ENCODE measurements around the gene EI24. TPM values are rescaled to one million over a fixed set of nuclear protein-coding genes. Genes with fewer than 3 reads are reported as not detected.

Gene EI24
- total and polyA plus RNA-seq, 2 of the 8 experiments (the other 6 are each of a cell fraction or from before 2014, with no cell fraction given): 135 to 264 TPM

- no peak overlapping the region for H3K9ac ChIP-seq (replicated peaks in 1 of 4; ENCODE audit: extremely low read depth in 1 of 4, low read depth in 3 of 4, low read length in 3 of 4)
- H3K9me3 ChIP-seq (ENCODE audit: insufficient read depth in 2 of 2, low read depth in 1 of 2, low read length in 1 of 2): peaks cover 37% of the 10 kb centered on the region in 2 experiments
- no peak overlapping the region for H2BK120ac ChIP-seq (replicated peaks; ENCODE audit: low read depth, low read length)
- DNase-seq (ENCODE audit: low read depth in 1 of 2, low spot score in 2 of 2) (no peak), FAIRE-seq (no peak)
- no peak overlapping the region for H4K5ac ChIP-seq (ENCODE audit: insufficient read length, low read depth, low read length)
- CTCF ChIA-PET (ENCODE audit: partially characterized antibody): no interaction called here
- no peak overlapping the region for H3K4me2 ChIP-seq (ENCODE audit: insufficient read depth in 1 of 2, low read depth in 2 of 2, low read length in 2 of 2)
- no peaks in the 10 kb centered on the region for H3K27me3 ChIP-seq (replicated peaks in 1 of 4; ENCODE audit: control insufficient read depth in 3 of 4, extremely low read depth in 1 of 4, insufficient read depth in 3 of 4, low read length in 3 of 4)
- POLR2A ChIA-PET (ENCODE audit: partially characterized antibody): interaction anchor here (2.1 kb wide), 1 partner anchor 41 kb away, joined by 5 read pairs; the partner anchor contains the start of gene STT3A
- H3K23me2 ChIP-seq (ENCODE audit: low read depth, low read length): no peaks in the 10 kb centered on the region
- H3K23ac ChIP-seq (ENCODE audit: insufficient read length): no peak overlapping the region
- no peaks in the 10 kb centered on the region for H3K79me1 ChIP-seq (ENCODE audit: low read depth, low read length)
- no peaks in the 10 kb centered on the region for H3K36me3 ChIP-seq (ENCODE audit: control insufficient read depth in 2 of 4, insufficient read depth in 4 of 4, low read length in 3 of 4)
- H2BK15ac ChIP-seq (ENCODE audit: low read length): no peak overlapping the region
- H2BK20ac ChIP-seq (ENCODE audit: low read length): no peak overlapping the region
- H3K4me1 ChIP-seq (replicated peaks in 1 of 4; ENCODE audit: control insufficient read depth in 3 of 4, insufficient read depth in 4 of 4, low read length in 3 of 4): no peaks in the 10 kb centered on the region
- 92% methylated on average over 1 of the region's 1 CpG; no CpG with 5 or more reads in 1 of the 2 experiments for WGBS, 2 experiments (ENCODE audit: extremely low coverage in 1 of 2, insufficient coverage in 1 of 2, insufficient read length in 1 of 2, insufficient replicate concordance in 2 of 2, low coverage in 1 of 2, low lambda C conversion rate in 2 of 2, missing lambda C conversion rate in 1 of 2)
- H2AFZ ChIP-seq (ENCODE audit: low read length): no peak overlapping the region
- no peak overlapping the region for H3K56ac ChIP-seq (replicated peaks; ENCODE audit: insufficient read length, low read depth, low read length)
- no peak overlapping the region for H4K8ac ChIP-seq (ENCODE audit: extremely low read depth, insufficient read depth, low read length)
- no peak overlapping the region for H2AK5ac ChIP-seq (ENCODE audit: low read depth, low read length)
- H3K4me3 ChIP-seq (ENCODE audit: extremely low read depth in 1 of 4, insufficient read depth in 2 of 4, low read depth in 3 of 4, low read length in 4 of 4): no peak overlapping the region
- no peak overlapping the region for H2BK5ac ChIP-seq (ENCODE audit: low read depth, low read length)
- no peak overlapping the region for H3K14ac ChIP-seq (ENCODE audit: insufficient read length)
- no peak overlapping the region for H3K27ac ChIP-seq (ENCODE audit: low read depth, low read length)
- H4K20me1 ChIP-seq (replicated peaks in 1 of 2; ENCODE audit: control insufficient read depth in 1 of 2, insufficient read depth in 2 of 2, low read length in 2 of 2): no peaks in the 10 kb centered on the region
- H4K91ac ChIP-seq (replicated peaks; ENCODE audit: insufficient read length, low read length): no peak overlapping the region
- H3K18ac ChIP-seq (ENCODE audit: extremely low read depth, low read length): no peak overlapping the region
- H3K79me2 ChIP-seq (ENCODE audit: control insufficient read depth in 1 of 2, insufficient read depth in 2 of 2, low read length in 2 of 2): no peaks in the 10 kb centered on the region
- no peak overlapping the region for H3K4ac ChIP-seq (replicated peaks; ENCODE audit: insufficient read length, low read depth, low read length)
- H2BK12ac ChIP-seq (ENCODE audit: low read depth, low read length): no peak overlapping the region
Observed at GRCh38 chr11:125551835-125552342, 17.4 kb upstream of the EI24 start.

All from H1 (cell line).